DMS114 treated with DMSO at 0.1 percent for 48 hours (cell line): ENCODE measurements around the gene FER.
"Not testable (repeated sequence)": the region's sequence is repeated elsewhere in the genome, so short reads cannot be mapped to it uniquely, and the experiment has no call there.

Experiments used
- DNase-seq: peaks from one replicate; lab custom pipeline; 2025; ENCODE audit not compliant: unreplicated experiment; lab: John Stamatoyannopoulos, UW

Gene FER

GRCh38 chr5:108869066-108869465 lies 121.4 kb downstream of the FER start:
- DNase-seq: no peak

GRCh38 chr5:108876451-108876850 lies 128.8 kb downstream of the FER start:
- DNase-seq: no peak

- DNase-seq: no peak
These were observed 131.1 kb downstream of the FER start for GRCh38 chr5:108878756-108879155.

DNA sequence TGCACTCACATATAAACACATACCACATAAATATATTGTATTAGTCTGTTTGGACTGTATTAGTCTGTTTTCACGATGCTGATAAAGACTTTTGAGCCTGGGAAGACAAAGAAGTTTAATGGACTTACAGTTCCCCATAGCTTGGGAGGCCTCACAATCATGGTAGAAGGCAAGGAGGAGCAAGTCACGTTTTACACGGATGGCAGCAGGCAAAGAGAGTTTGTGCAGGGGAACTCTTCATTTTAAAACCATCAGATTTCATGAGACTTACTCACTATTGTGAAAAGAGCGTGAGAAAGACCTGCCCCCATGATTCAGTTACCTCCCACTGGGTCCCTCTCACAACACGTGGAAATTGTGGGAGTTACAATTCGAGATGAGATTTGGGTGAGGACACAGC lies 133.4 kb downstream of the FER start:
- no peak for DNase-seq

- DNase-seq: no peak
These were observed 137.0 kb downstream of the FER start for GRCh38 chr5:108884736-108885135.

DNA sequence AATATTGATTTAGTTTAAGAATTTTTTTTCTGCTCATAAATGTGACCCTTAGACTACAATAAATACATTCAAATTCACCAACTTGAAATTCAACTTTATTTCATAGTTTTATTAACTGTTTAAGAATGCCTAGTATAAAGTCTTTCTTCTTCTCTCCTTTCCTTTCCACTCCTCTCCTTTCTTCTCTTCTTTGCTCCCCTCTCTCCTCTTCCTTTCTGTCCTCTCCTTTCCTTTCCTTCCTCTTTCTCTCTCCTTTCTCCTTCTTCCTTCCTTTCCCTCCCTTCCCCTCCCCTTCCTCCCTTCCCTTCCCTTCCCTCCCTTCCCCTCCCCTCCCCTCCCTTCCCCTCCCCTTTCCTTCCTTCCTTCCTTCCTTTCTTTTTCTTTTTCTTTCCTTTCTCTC lies 150.6 kb downstream of the FER start:
- no peak for DNase-seq

DNA sequence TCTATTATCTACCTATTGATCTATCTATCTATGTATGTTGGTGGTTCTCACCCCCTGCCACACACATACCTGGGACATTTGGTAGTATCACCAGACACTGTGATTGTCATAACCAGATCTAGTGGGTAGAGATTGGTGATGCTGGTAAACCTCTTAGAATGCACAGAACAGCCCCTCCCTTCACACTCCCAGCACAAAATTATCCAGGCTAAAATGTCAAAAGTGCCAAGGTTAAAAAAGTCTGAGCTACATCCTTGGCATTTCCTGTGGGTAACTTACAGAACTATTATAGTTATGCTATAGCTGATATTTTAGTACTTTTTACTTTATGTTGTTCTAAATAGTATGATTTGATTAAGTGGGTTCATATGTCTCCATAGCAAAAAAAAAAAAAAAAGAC lies 151.0 kb downstream of the FER start:
- no peak for DNase-seq

DNA sequence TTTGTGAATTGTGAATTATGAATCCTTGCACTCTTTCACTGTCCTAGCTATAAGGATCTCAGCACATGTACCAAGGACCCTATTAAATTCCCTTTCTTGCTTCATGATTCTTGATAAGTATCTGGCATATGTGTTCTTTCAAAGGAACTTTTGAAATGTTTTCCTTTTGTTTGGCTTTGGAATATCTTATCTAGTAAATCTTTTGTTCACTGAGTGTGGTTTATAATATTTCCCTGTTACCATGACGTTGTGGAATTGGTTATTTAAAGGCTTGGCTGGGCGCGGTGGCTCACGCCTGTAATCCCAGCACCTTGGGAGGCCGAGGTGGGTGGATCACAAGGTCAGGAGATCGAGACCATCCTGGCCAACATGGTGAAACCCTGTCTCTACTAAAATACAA lies 151.5 kb downstream of the FER start:
- not testable (repeated sequence) for DNase-seq

DNA sequence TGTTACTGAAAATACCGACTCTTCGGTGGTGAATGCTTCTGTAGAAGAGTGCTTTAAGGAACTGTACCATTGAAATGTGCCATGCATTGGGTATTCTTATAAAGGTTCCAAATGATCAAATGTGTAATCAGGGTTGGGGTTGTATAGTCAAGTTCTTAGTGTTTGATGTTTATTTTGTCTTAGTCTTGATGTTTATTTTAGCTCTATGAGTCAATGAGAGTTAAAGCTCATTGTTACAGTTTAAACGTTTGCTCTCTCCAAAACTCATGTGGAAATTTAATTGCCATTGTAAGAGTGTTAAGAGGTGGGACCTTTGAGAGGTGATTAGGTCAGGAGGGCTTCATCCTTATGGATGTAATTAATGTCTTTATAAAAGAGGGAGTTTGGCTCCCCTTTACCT lies 153.0 kb downstream of the FER start:
- DNase-seq: no peak

- DNase-seq: no peak
These were observed 158.1 kb downstream of the FER start for GRCh38 chr5:108905805-108906204.

DNA sequence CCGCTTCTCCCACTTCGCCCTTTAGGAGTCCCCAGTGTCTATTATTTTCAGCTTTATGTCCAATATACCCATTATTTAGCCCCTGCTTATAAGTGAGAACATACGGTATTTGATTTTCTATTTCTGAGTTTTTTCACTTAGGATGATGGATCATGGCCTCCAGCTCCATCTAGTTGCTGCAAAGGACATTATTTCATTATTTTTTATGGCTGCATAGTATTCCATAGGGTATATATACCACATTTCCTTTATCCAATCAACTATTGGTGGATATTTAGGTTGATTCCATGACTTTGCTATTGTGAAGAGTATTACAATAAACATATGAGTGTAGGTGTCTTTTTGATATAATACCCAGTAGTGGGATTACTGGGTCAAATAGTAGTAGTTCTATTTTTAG lies 162.9 kb downstream of the FER start:
- no peak for DNase-seq

- DNase-seq: no peak
These were observed 163.4 kb downstream of the FER start for GRCh38 chr5:108911055-108911454.

DNA sequence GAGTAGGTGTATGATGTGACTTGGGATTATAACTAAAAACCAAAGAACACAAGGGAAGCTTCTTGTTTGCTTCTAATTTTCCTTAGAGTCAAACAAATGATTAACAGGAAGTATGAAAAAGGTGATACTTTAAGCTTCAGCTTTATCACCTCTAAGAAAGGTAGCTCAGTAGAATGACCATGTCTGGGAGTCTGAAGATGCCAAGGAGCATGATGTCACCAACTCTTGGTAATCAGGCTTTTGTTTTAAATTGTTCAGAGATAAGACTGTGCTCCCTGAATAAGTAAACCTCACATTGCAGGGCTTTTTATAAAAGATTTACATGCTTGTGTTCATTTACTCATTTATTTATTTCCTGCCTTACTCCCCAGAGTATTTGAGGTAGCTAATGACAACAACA lies 169.9 kb downstream of the FER start:
- DNase-seq: no peak

DNA sequence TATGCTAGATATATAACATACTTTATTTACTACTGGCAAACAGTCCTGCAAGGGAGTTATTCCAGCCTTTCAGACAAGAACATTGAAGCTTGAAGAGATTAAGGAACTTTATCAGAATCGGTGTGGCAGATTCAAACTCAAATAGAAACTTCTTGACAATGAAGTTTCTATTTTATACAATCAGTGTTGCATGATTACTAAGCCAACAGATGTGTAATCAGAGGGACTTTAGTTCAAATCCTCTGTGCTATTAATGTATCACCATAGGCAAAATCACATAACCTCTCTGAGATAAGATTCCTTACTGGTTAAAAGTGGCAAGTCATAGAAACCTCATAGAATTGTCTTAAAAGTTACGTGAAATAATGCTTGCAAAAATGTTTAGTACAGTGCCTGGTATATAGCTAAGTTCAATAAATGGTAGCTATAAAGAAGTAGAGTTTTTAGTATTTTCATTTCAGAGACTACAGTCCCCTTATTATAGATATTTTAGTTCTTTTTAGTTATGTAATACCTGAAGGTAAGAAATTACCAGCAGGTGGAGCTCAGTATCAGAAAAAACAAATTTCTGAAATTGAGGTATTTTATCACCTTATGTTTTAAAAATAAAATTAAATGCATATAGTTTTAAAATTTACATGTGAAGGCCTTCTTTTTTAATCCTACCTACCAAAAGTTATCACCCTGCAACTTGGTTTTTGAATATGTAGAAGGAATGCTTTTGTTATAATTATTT lies 172.1 kb downstream of the FER start:
- no peak for DNase-seq

- DNase-seq: no peak
These were observed 176.8 kb downstream of the FER start for GRCh38 chr5:108924457-108924961.

GRCh38 chr5:108925073-108925472 lies 177.4 kb downstream of the FER start:
- DNase-seq: no peak

GRCh38 chr5:108930107-108930506 lies 182.4 kb downstream of the FER start:
- no peak for DNase-seq

DNA sequence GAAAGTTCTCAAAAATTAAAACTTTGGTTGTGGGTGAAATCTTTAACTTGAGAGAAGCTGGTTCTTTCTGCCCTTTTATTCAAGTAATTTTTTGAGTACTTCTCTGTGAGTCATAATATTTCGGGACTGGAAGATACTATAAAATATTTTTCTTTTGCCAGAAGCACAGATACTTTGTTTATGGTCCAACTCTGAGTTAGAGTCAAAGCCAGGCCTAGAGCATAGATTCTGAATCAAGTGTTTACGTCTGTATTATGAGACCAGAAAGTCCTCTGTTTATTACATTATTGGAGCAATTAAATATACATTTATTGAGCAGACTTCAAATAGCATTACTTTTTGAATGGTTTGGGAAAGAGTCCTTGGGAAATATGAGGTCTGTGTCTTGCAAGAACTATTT lies 187.9 kb downstream of the FER start:
- DNase-seq: no peak

DNA sequence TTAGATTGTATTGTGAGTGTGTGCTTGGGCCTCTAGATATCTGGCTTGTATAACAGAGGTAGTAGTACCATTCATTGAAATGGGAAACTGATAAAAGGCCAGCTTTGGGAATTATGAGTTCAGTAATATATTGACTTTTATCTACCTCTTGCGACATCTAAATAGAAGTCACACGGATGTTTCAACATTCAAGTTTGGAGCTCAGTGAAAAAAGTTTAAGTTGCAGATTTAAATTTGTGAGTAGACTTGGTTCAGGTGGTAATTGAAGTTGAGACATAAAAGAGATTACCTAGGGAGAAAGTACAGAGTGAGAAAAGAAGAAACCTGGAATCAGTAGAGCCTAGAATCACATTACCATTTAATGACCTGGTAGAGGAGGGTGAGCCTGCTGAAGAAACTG lies 189.5 kb downstream of the FER start:
- DNase-seq: no peak

DNA sequence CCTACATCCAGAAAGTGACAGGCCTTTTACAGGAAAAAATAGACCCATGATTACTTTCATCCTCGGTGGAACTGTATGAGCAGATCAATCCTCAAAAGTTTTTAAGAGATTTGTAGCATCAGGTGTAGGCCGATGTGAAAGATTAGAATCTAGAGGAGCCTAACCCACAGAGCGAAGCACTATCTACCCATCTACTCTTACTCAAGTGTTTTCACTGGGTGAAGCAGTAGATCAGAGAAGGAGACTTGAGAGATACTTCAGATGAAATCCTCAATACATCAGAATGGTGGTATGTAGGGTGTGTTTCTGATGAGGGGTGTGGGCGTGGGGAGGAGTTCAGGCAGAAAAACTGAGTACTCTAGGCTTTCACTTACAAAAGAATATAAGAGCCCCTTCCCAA lies 192.8 kb downstream of the FER start:
- DNase-seq: no peak

DNA sequence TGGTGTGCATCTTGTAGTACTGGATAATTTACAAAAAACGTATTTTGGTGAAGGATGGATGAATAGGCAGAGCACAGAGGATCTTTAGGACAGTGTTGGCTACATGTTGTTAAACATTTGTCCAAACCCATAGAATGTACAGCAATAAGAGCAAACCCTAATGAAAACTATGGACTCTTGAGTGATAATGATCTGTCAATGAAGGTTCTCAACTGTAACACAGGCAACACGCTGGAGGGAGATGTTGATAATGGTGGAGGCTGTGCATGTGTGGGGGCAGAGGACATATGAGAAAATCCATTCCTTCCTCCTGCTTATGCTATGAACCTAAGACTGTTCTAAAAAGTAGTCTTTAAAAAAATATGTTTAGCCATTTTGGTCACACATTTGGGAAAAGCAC lies 194.0 kb downstream of the FER start:
- DNase-seq: no peak

DNA sequence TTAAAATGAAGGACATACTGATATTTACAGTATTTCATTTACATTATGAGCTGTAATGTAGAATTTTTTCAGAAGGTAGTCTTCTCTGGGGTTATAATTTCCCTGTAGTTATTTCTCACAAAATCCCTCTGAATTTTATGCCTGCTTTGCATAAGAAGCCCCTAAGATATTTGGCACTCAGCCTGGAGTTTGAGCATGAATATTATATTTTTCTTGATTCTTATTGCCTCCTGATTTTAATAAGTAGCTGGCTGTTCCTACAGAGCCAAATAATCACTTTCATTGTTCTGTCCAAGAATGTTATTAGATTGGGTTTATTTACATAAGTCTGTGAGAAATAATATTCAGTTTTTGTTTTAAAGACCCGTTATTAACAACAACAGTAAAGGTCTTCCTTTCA lies 195.0 kb downstream of the FER start:
- DNase-seq: no peak

- DNase-seq: no peak
These were observed 197.4 kb downstream of the FER start for GRCh38 chr5:108945094-108945493.
